CD4-positive, alpha-beta T cell (primary cell): ENCODE measurements around the gene DYNLT1. TPM values are rescaled to one million over a fixed set of nuclear protein-coding genes. Genes with fewer than 3 reads are reported as not detected.

ENCODE experiments used
- ATAC-seq: fragments of 200-7000 bp; cut with Tn5 transposase; one replicate; pipeline ENCODE4 v1.10.0; 2022; ENCODE audit warnings: mild to moderate bottlenecking; ENCODE audit not compliant: poor library complexity
- CTCF ChIA-PET: fragments of 350-600 bp; sonication (Branson Sonifier 250); formaldehyde crosslinking; loops from one replicate; lab custom pipeline; 2021; ENCODE audit warnings: antibody characterized with exemption, inconsistent platforms; lab: Charles Lee
- POLR2A ChIA-PET: fragments of 350-600 bp; sonication (Branson Sonifier 250); formaldehyde crosslinking; loops from one replicate; lab custom pipeline; 2021; ENCODE audit warnings: antibody characterized with exemption, inconsistent platforms; lab: Charles Lee
- DNase-seq, 14 experiments: peaks; one replicate each; pipeline ENCODE4 v3.0.0-alpha.2; 2013 to 2020; ENCODE audit warnings: mixed read lengths in 2 of 14
- H3K27ac ChIP-seq, 2 donors: one replicate each; pipeline versions ENCODE4 v1.5.1 to v1.7.0; 2013; ENCODE audit warnings: low read length in 2 of 2, low read depth in 1 of 2, mild to moderate bottlenecking in 1 of 2
- H3K27me3 ChIP-seq, 2 experiments: 1 replicate in 1 of 2; 2 replicates in 1 of 2; pipeline versions ENCODE4 v1.6.1 to v1.7.0; 2013; ENCODE audit warnings: low read length in 2 of 2, control low read depth in 1 of 2, mild to moderate bottlenecking in 1 of 2, moderate library complexity in 1 of 2; ENCODE audit not compliant: insufficient read depth in 2 of 2, control insufficient read depth in 1 of 2
- H3K36me3 ChIP-seq: one replicate; pipeline ENCODE4 v1.6.1; 2013; ENCODE audit warnings: low read length, control low read depth; ENCODE audit not compliant: insufficient read depth
- H3K4me1 ChIP-seq: one replicate; pipeline ENCODE4 v1.6.1; 2013; ENCODE audit warnings: low read length, control low read depth; ENCODE audit not compliant: insufficient read depth
- H3K4me3 ChIP-seq: one replicate; pipeline ENCODE4 v1.5.1; 2013; ENCODE audit warnings: mild to moderate bottlenecking, low read length, moderate library complexity
- H3K9me3 ChIP-seq, 2 experiments: 1 replicate in 1 of 2; 2 replicates in 1 of 2; pipeline versions ENCODE4 v1.6.1 to v1.7.0; 2013; ENCODE audit warnings: low read length in 2 of 2, mild to moderate bottlenecking in 2 of 2, control low read depth in 1 of 2, moderate library complexity in 1 of 2; ENCODE audit not compliant: control insufficient read depth in 1 of 2, insufficient read depth in 1 of 2
- H3K27ac Mint-ChIP-seq: one replicate; pipeline ENCODE4 v1.8.0; 2020; ENCODE audit warnings: mixed read lengths
- H3K27me3 Mint-ChIP-seq: one replicate; pipeline ENCODE4 v1.8.0; 2021; ENCODE audit warnings: mixed read lengths
- H3K36me3 Mint-ChIP-seq: one replicate; pipeline ENCODE4 v1.8.0; 2021; ENCODE audit warnings: low read depth, mixed read lengths
- H3K4me1 Mint-ChIP-seq: one replicate; pipeline ENCODE4 v1.8.0; 2021; ENCODE audit warnings: low read depth, mixed read lengths
- H3K4me3 Mint-ChIP-seq: one replicate; pipeline ENCODE4 v1.8.0; 2020; ENCODE audit warnings: mild to moderate bottlenecking, mixed read lengths
- H3K9me3 Mint-ChIP-seq: one replicate; pipeline ENCODE4 v1.8.0; 2020; ENCODE audit warnings: mixed read lengths
- intact Hi-C, 2 experiments: fragments of 100-400 bp; cut with DNase I in 1 of 2; cut with micrococcal nuclease in 1 of 2; formaldehyde crosslinking; loops; one replicate each; pipeline versions ENCODE4 v1.15.1 to v1.9.0; 2023 to 2025; cut with DNase I, micrococcal nuclease
- total RNA-seq, 174 experiments: library from RNA in 2 of 174; stranded (reverse) in 2 of 174; gene quantifications; one replicate each; pipeline ENCODE4 v1.2.3 and lab custom pipeline; 2021 to 2026
- TF ChIP-seq, protein P1 (sequence below): fragments of 200-600 bp; IDR thresholded peaks from one replicate; pipeline ENCODE4 v1.8.0; 2022; ENCODE audit warnings: antibody characterized with exemption, mild to moderate bottlenecking

Gene DYNLT1
- total RNA-seq, 2 experiments from 2014 or later: 170 to 182 TPM

DNA sequence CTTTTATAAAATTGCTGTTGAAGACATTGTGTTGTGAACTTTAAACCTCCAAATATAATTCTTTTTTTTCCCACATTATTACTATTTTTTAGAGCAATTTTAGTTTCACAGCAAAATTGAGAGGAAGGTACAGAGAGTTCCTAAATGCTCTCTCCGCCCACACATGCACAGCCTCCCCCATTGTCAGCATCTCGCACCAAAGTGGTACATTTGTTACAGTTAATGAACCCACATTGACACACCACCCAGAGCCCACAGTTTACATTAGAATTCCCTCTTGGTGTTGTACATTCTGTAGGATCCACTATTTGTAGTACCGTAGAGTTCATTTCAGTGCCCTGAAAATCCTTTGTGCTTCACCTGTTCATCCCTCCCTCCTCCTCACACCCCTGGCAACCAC lies 50.9 kb downstream of the DYNLT1 start:
- no peaks in the 10 kb centered on the region for H3K9me3 Mint-ChIP-seq
- Histone ChIP-seq H3K4me1 (no peaks in the 10 kb centered on the region), H3K27me3 (no peaks in the 10 kb centered on the region), H3K36me3 (peaks cover 81% of the 10 kb centered on the region), H3K9me3 (no peaks in the 10 kb centered on the region), H3K27ac (no peak overlapping the region), H3K4me3 (no peak overlapping the region)
- no peaks in the 10 kb centered on the region for H3K4me1 Mint-ChIP-seq
- ATAC-seq: no peak
- no peak overlapping the region for H3K27ac Mint-ChIP-seq
- intact Hi-C loops: no loop called here
- no peak overlapping the region for H3K4me3 Mint-ChIP-seq
- TF ChIP-seq, protein P1, sequence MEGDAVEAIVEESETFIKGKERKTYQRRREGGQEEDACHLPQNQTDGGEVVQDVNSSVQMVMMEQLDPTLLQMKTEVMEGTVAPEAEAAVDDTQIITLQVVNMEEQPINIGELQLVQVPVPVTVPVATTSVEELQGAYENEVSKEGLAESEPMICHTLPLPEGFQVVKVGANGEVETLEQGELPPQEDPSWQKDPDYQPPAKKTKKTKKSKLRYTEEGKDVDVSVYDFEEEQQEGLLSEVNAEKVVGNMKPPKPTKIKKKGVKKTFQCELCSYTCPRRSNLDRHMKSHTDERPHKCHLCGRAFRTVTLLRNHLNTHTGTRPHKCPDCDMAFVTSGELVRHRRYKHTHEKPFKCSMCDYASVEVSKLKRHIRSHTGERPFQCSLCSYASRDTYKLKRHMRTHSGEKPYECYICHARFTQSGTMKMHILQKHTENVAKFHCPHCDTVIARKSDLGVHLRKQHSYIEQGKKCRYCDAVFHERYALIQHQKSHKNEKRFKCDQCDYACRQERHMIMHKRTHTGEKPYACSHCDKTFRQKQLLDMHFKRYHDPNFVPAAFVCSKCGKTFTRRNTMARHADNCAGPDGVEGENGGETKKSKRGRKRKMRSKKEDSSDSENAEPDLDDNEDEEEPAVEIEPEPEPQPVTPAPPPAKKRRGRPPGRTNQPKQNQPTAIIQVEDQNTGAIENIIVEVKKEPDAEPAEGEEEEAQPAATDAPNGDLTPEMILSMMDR: no peak
- DNase-seq: no peak
- H3K36me3 Mint-ChIP-seq: peaks cover 90% of the 10 kb centered on the region
- H3K27me3 Mint-ChIP-seq: no peaks in the 10 kb centered on the region
- ChIA-PET POLR2A (no interaction called here), CTCF (no interaction called here)

DNA sequence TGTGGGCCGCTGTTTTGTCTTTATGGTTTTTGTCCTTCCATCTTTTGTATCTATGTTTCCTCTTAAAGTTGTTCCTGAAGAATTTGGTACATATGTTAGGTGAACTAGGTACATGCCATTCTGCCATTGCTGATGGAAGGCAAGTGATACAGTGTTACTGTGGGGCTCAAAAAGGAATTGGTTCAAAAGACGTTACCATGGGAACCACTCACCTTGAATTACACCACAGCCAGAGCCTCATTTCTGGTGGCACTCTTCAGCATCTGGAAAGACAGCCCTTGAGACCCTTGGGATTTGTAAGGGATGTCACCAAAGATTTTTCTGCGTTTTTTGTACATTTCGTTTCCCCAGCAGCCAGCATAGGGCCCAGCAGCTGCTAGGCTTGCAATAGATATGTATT lies 52.7 kb downstream of the DYNLT1 start:
- Histone ChIP-seq H3K27ac (no peak overlapping the region), H3K36me3 (peaks cover 84% of the 10 kb centered on the region), H3K4me3 (no peak overlapping the region), H3K4me1 (no peaks in the 10 kb centered on the region), H3K9me3 (no peaks in the 10 kb centered on the region), H3K27me3 (no peaks in the 10 kb centered on the region)
- no peak overlapping the region for H3K27ac Mint-ChIP-seq
- H3K36me3 Mint-ChIP-seq: peaks cover 93% of the 10 kb centered on the region
- ChIA-PET POLR2A (interaction anchor here (0.9 kb wide), 1 partner anchor 359 kb away, joined by 3 read pairs; no protein-coding TSS in a partner anchor), CTCF (interaction anchor here (1.6 kb wide), 1 partner anchor 14 kb away, joined by 4 read pairs; no protein-coding TSS in a partner anchor)
- H3K27me3 Mint-ChIP-seq: no peaks in the 10 kb centered on the region
- TF ChIP-seq, protein P1: no peak
- no peak for ATAC-seq
- intact Hi-C loops: no loop called here
- DNase-seq: no peak
- no peaks in the 10 kb centered on the region for H3K4me1 Mint-ChIP-seq
- no peak overlapping the region for H3K4me3 Mint-ChIP-seq
- no peaks in the 10 kb centered on the region for H3K9me3 Mint-ChIP-seq

DNA sequence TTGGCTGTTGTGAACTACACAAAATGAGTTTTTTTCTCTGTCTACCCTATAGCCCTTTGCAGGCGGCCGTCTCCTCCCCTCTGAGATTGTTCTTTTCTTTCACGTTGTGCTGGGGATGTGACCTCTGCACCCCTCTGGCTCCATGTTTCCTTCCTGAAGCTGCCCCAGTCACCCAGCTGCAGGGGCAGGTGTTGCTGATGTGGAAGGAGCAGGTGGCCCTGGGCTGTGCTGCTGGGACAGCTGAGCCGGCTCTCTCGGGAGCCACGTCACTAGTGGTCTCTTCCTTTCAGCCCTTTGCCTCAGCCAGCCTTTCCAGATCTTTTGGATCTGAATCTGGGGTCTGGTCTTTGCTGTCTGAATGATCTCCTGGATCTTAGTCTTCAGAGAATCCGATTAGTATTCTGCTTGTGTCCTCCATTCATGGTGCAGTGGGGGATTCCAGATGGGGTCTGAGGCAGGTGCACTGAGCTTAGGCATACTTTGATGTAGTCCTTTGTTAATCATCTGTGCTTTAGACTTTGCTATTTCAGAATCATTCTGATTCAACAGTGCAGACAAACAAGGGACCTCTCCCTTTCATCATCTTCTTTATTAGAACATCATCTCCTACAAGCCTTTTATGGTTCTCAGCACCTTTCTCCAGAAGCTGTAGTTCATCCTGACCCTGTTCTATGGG lies 53.3 kb downstream of the DYNLT1 start:
- POLR2A ChIA-PET: no interaction called here
- no peak overlapping the region for H3K27ac Mint-ChIP-seq
- ATAC-seq: no peak

More for the DNA sequence above, 53.3 kb downstream of the DYNLT1 start:
- CTCF ChIA-PET: interaction anchor here (1.6 kb wide), 1 partner anchor 14 kb away, joined by 4 read pairs; no protein-coding TSS in a partner anchor
- DNase-seq: no peak
- no peaks in the 10 kb centered on the region for H3K9me3 Mint-ChIP-seq
- no peaks in the 10 kb centered on the region for H3K27me3 Mint-ChIP-seq
- no peaks in the 10 kb centered on the region for H3K4me1 ChIP-seq
- no peak overlapping the region for H3K27ac ChIP-seq
- TF ChIP-seq, protein P1: no peak
- peaks cover 86% of the 10 kb centered on the region for H3K36me3 ChIP-seq
- H3K36me3 Mint-ChIP-seq: peaks cover 93% of the 10 kb centered on the region
- no peaks in the 10 kb centered on the region for H3K4me1 Mint-ChIP-seq
- no peak overlapping the region for H3K4me3 Mint-ChIP-seq
- H3K9me3 ChIP-seq: no peaks in the 10 kb centered on the region
- no peak overlapping the region for H3K4me3 ChIP-seq
- no peaks in the 10 kb centered on the region for H3K27me3 ChIP-seq
- intact Hi-C loops: no loop called here
